A549 treated with GW870086 at 1 μM for 4 hours (cell line): ENCODE data around the gene SULT1A2. TPM values are rescaled to one million over a fixed set of nuclear protein-coding genes. Genes with fewer than 3 reads are reported as not detected.

Experiments used
- total RNA-seq: library from RNA; stranded (reverse); fragments of 200-300 nt; extraction: Qiagen RNA extraction; gene quantifications from 5 replicates; pipeline ENCODE4 v1.2.3, GENCODE V29; 2022; ENCODE audit warnings: low read depth

SULT1A2 gene
- 0.15 to 0.18 TPM (median 0.16 TPM) in 3 of 5 replicates, not detected in the others for total RNA-seq

DNA sequence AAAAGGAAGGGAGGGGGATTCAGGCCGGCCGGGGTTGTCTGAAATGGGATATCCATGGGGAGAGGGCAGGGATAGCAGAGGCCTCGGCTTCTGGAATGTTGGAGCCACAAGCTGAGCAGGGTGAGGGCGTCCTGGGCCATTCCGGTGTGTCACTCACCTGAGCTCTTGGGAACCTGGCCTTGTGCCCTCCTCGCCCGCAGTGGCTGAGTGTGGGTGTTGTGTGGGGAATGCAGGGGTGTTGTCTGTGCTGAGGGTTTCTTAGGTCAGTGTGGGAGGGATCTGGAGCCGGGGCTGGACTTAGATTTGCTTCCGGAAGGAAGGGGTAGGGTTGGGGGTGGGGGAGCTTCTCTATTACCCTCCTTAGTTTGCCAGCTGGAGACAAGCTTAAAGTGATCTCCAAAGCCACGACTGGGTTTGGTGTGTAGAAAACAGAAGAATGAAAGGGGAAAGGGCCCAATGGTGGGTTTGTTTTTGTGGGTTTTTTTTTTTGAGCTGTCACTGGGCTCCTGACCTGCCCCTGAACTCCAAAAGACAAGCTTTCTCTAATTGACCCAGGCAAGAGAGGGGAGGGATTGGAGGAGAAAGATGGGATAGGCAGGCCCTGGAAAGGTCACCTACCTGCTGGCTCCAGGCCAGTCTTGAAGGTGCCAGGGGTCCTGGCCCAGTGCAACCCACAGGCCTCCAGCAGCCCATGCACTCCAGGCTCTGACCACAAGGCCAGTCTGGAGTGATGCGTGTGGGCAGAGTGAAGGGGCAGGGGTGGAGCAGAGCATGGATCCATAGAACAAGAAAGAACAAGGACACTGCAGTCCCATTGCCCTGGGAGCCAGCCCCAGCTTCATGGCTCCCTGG lies at the start of gene SULT1A2:
Gene SULT1A2, minus strand, starts transcription at position 211 of the 852 bp plus-strand sequence. CDS start 1,120 bp downstream, outside the sequence.

DNA sequence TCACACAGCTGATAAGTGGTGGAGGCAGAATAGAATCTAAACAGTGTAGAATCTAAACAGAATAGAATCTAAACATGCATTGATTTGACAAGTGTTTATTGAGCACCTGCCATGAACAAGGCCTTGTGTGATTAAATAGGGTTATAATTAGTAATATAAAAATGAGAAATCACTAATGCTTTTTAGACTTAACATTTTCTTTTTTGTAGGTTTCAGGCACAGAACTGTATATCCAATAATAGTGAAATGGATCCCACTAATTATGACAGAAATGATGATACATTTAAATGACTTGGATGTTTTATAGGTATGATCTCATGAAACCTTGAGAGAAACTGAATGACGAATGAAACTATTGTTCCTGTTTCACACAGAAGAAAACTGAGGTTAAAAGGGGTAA lies 40.9 kb upstream of the SULT1A2 start, which contains the start of gene NPIPB8:
Gene NPIPB8, plus strand, starts transcription at position 301 of the 400 bp plus-strand sequence. CDS start 296 bp downstream, outside the sequence.

GRCh38 chr16:28609631-28610594 lies 13.1 kb upstream of the SULT1A2 start, which contains the start of gene SULT1A1:
Gene SULT1A1 (minus strand): TSS chr16:28610044. CDS start chr16:28608855, 1,189 bp downstream.

GRCh38 chr16:28553776-28554633 lies 42.8 kb downstream of the SULT1A2 start, which contains the start of gene SGF29:
Gene SGF29 (plus strand): TSS chr16:28553920. CDS start chr16:28581070, 27,150 bp downstream.

Other genes with a start within 250 kb of the SULT1A2 start
- 1.4 to 2.4 TPM (median 1.9 TPM) in 5 replicates for gene NPIPB6, start 233.5 kb downstream of the SULT1A2 start, total RNA-seq
- gene EIF3CL, start 193.2 kb downstream of the SULT1A2 start, total RNA-seq = 64.0 to 133 TPM (median 75.6 TPM) in 5 replicates
- gene NPIPB7, start 124.7 kb downstream of the SULT1A2 start, total RNA-seq = 0.21 to 1.1 TPM (median 0.36 TPM) in 4 of 5 replicates, not detected in the other
- 15.1 to 36.2 TPM (median 34.9 TPM) in 5 replicates for gene CLN3, start 105.0 kb downstream of the SULT1A2 start, total RNA-seq
- gene APOBR, start 102.4 kb downstream of the SULT1A2 start, total RNA-seq = 0.03 to 0.09 TPM (median 0.07 TPM) in 4 of 5 replicates, not detected in the other
- gene IL27, start 90.2 kb downstream of the SULT1A2 start, total RNA-seq = not detected in 5 replicates
- gene NUPR1, start 58.1 kb downstream of the SULT1A2 start, total RNA-seq = 12.1 to 18.5 TPM (median 15.9 TPM) in 5 replicates
- gene SGF29, start 43.1 kb downstream of the SULT1A2 start, total RNA-seq = 19.9 to 24.2 TPM (median 21.9 TPM) in 5 replicates
- gene SULT1A1, start 13.0 kb upstream of the SULT1A2 start, total RNA-seq = 4.7 to 6.1 TPM (median 5.4 TPM) in 5 replicates
- gene NPIPB8, start 41.0 kb upstream of the SULT1A2 start, total RNA-seq = 0.39 to 0.72 TPM (median 0.46 TPM) in 4 of 5 replicates, not detected in the other
- 188 to 398 TPM (median 344 TPM) in 5 replicates for gene EIF3C, start 114.4 kb upstream of the SULT1A2 start, total RNA-seq
- 1.3 to 1.7 TPM (median 1.4 TPM) in 5 replicates for gene NPIPB9, start 154.7 kb upstream of the SULT1A2 start, total RNA-seq
- 88.7 to 128 TPM (median 123 TPM) in 5 replicates for gene ATXN2L, start 225.9 kb upstream of the SULT1A2 start, total RNA-seq
- 220 to 315 TPM (median 293 TPM) in 5 replicates for gene TUFM, start 249.3 kb upstream of the SULT1A2 start, total RNA-seq